Activated gamma-delta T cell treated with Interleukin-2 at 50 U/mL for 16 hours (primary cell): Measurements from ENCODE around the gene ZNF648.
"Not testable (repeated sequence)": the region's sequence is repeated elsewhere in the genome, so short reads cannot be mapped to it uniquely, and the experiment has no call there.

ENCODE experiments used
- DNase-seq: peaks from one replicate; pipeline ENCODE4 v3.0.0-alpha.2; 2020

ZNF648 gene

DNA sequence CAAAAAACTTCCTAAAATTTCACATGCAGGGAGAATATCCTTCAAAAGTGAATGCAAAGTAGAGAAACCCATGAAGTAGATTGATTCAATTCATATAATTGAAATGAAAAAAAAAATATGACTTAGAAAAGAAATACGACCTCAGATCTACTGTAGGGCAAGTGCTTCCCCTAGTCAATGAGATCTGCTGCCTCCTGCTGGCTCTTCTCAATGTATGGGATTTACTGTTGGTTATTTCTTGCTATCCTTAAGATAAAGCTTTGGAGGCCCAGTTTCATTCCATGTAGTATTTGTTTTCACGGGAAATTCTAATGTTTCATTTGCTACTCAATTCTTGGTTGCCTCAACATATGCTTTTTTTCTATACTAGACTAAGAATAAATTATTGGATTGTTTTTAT is 46.2 kb downstream of the ZNF648 start:
- no peak for DNase-seq

DNA sequence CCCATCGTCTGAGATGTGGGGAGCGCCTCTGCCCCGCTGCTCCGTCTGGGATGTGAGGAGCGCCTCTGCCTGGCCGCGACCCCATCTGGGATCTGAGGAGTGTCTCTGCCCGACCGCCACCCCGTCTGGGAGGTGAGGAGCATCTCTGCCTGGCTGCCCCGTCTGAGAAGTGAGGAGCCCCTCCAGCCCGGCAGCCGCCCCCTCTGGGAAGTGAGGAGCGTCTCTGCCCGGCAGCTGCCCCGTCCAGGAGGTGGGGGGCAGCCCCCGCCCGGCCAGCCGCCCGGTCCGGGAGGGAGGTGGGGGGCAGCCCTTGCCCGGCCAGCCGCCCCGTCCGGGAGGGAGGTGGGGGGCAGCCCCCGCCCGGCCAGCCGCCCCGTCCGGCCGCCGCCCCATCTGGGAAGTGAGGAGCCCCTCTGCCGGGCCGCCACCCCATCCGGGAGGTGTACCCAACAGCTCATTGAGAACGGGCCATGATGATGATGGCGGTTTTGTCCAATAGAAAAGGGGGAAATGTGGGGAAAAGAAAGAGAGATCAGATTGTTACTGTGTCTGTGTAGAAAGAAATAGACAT is 50.6 kb downstream of the ZNF648 start:
- not testable (repeated sequence) for DNase-seq

DNA sequence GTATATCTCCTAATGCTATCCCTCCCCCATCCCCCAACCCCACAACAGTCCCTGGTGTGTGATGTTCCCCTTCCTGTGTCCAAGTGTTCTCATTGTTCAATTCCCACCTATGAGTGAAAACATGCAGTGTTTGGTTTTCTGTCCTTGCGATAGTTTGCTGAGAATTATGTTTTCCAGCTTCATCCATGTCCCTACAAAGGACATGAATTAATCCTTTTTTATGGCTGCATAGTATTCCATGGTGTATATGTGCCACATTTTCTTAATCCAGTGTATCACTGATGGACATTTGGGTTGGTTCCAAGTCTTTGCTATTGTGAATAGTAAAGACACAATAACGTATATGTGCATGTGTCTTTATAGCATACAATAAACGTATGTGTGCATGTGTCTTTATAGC is 56.1 kb downstream of the ZNF648 start:
- DNase-seq, result not testable (repeated sequence)

DNA sequence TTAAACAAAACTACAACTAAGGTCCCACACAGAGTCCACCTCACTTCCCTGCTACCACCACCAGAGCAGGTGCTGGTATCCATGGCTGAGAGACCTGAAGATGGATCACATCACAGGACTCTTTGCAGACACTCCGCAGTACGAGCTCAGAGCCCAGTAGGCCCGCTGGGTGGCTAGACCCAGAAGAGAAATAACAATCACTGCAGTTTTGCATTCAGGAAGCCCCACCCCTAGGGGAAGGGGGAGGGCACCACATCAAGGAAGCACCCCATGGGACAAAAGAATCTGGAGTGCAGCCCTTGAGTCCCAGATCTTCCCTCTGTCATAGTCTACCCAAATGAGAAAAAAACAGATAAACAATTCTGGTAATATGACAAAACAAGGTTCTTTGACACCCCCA is 56.9 kb downstream of the ZNF648 start:
- DNase-seq, result no peak
